GM12878 (cell line): ENCODE data around the gene MED25. TPM values are rescaled to one million over a fixed set of nuclear protein-coding genes. Genes with fewer than 3 reads are reported as not detected.

Experiments used
- ATAC-seq: fragments of 200-7000 bp; cut with Tn5 transposase; 3 replicates; pipeline ENCODE4 v1.9.1; 2020; ENCODE audit warnings: mild to moderate bottlenecking, moderate library complexity
- BruUV-seq: library from RNA; stranded (reverse); fragments of 400-500 nt; replicated peaks from 2 replicates; lab custom pipeline; 2021; lab: Mats Ljungman, UMichigan
- CTCF ChIA-PET: fragments of 300-600 bp; sonication (Branson Sonifier 250); formaldehyde crosslinking; extraction: SDS; loops from one replicate; lab custom pipeline; 2021; ENCODE audit warnings: inconsistent platforms; lab: Yijun Ruan, JAX
- POLR2A ChIA-PET: fragments of 350-600 bp; formaldehyde crosslinking; extraction: SDS; loops from one replicate; lab custom pipeline; 2021; ENCODE audit warnings: inconsistent platforms; lab: Charles Lee
- RAD21 ChIA-PET: fragments of 300-600 bp; sonication (Branson Sonifier 250); formaldehyde crosslinking; loops from one replicate; lab custom pipeline; 2023; ENCODE audit warnings: antibody characterized with exemption; ENCODE audit not compliant: unreplicated experiment; lab: Charles Lee
- SMC1A ChIA-PET: fragments of 300-600 bp; sonication (Branson Sonifier 250); formaldehyde crosslinking; loops from one replicate; lab custom pipeline; 2023; ENCODE audit not compliant: unreplicated experiment, uncharacterized antibody; lab: Charles Lee
- DNase-seq: peaks from one replicate; pipeline ENCODE4 v3.0.0-alpha.2; 2011; ENCODE audit warnings: low read depth, low spot score
- FAIRE-seq: peaks from 3 replicates; lab custom pipeline; 2011; peaks lifted over from hg19 to GRCh38; lab: Jason Lieb, UNC
- H2AFZ ChIP-seq: 2 replicates; pipeline ENCODE4 v1.6.0; 2011; ENCODE audit warnings: low read depth, low read length, control low read depth; ENCODE audit not compliant: control insufficient read depth
- H3K27ac ChIP-seq: 2 replicates; pipeline ENCODE4 v1.5.1; 2011; ENCODE audit warnings: control low read depth; ENCODE audit not compliant: control insufficient read depth, insufficient read depth
- H3K27me3 ChIP-seq, 2 experiments: replicated peaks in 1 of 2; 2 replicates each; pipeline versions ENCODE4 v1.6.0 to v1.6.1; 2011; ENCODE audit warnings: low read length in 1 of 2; ENCODE audit not compliant: control insufficient read depth in 2 of 2, insufficient read depth in 2 of 2
- H3K36me3 ChIP-seq, 2 experiments: 2 replicates each; pipeline ENCODE4 v1.5.1; 2011; ENCODE audit warnings: low read length in 1 of 2; ENCODE audit not compliant: control insufficient read depth in 2 of 2, insufficient read depth in 2 of 2
- H3K4me1 ChIP-seq: 2 replicates; pipeline ENCODE4 v1.6.1; 2011; ENCODE audit warnings: mild to moderate bottlenecking, low read length, moderate library complexity, mixed read lengths; ENCODE audit not compliant: control insufficient read depth, insufficient read depth
- H3K4me2 ChIP-seq: 2 replicates; pipeline ENCODE4 v1.6.0; 2011; ENCODE audit warnings: control low read depth; ENCODE audit not compliant: control insufficient read depth, insufficient read depth
- H3K4me3 ChIP-seq: fragments of 200-600 bp; sonication (generic); 2 replicates; pipeline ENCODE4 v1.5.1; 2016
- H3K79me2 ChIP-seq: 2 replicates; pipeline ENCODE4 v1.6.0; 2011; ENCODE audit warnings: low read length; ENCODE audit not compliant: control insufficient read depth, insufficient read depth
- H3K9ac ChIP-seq: 2 replicates; pipeline ENCODE4 v1.8.0; 2011; ENCODE audit warnings: low read length, control low read depth, mixed read lengths; ENCODE audit not compliant: control insufficient read depth, insufficient read depth
- H3K9me3 ChIP-seq: replicated peaks from 3 replicates; pipeline ENCODE4 v1.5.1; 2011; ENCODE audit warnings: mild to moderate bottlenecking, low read length; ENCODE audit not compliant: control insufficient read depth, insufficient read depth
- H4K20me1 ChIP-seq: 2 replicates; pipeline ENCODE4 v1.6.0; 2011; ENCODE audit not compliant: control insufficient read depth, insufficient read depth
- BCLAF1 ChIP-seq: fragments of 450-650 bp; IDR thresholded peaks from 2 replicates; pipeline ENCODE4 v1.6.1; 2017; ENCODE audit warnings: antibody characterized with exemption, mild to moderate bottlenecking, moderate library complexity
- CREB1 ChIP-seq: IDR thresholded peaks from 2 replicates; pipeline ENCODE4 v1.6.1; 2012; ENCODE audit warnings: low read depth, mild to moderate bottlenecking, inconsistent platforms
- CREM ChIP-seq: IDR thresholded peaks from 2 replicates; pipeline ENCODE4 v1.6.1; 2014; ENCODE audit warnings: antibody characterized with exemption, low read depth
- E4F1 ChIP-seq: fragments of 450-650 bp; IDR thresholded peaks from 2 replicates; pipeline ENCODE4 v1.6.1; 2018; ENCODE audit warnings: borderline replicate concordance, mild to moderate bottlenecking; ENCODE audit not compliant: partially characterized antibody
- EED ChIP-seq: sonication (generic); IDR thresholded peaks from 2 replicates; pipeline ENCODE4 v1.6.1; 2016; ENCODE audit warnings: antibody characterized with exemption, low read depth
- JUNB ChIP-seq: IDR thresholded peaks from 2 replicates; pipeline ENCODE4 v1.6.1; 2016; ENCODE audit warnings: antibody characterized with exemption, mild to moderate bottlenecking
- NKRF ChIP-seq: fragments of 450-650 bp; conservative IDR thresholded peaks from 2 replicates; pipeline ENCODE4 v1.6.1; 2017; ENCODE audit warnings: mild to moderate bottlenecking, moderate library complexity
- PAX5 ChIP-seq: IDR thresholded peaks from 2 replicates; pipeline ENCODE4 v1.6.1; 2011; ENCODE audit warnings: low read depth, low read length, borderline replicate concordance
- POLR2A ChIP-seq: IDR thresholded peaks from 2 replicates; pipeline ENCODE4 v1.6.1; 2011; ENCODE audit warnings: low read depth, mild to moderate bottlenecking, low read length
- RBBP5 ChIP-seq: fragments of 200-600 bp; sonication (generic); conservative IDR thresholded peaks from 2 replicates; pipeline ENCODE4 v1.6.1; 2016
- SMARCA5 ChIP-seq: fragments of 450-650 bp; IDR thresholded peaks from 2 replicates; pipeline ENCODE4 v1.6.1; 2017; ENCODE audit warnings: mild to moderate bottlenecking
- SREBF2 ChIP-seq: IDR thresholded peaks from 2 replicates; pipeline ENCODE4 v1.6.1; 2012; ENCODE audit warnings: mild to moderate bottlenecking, low read length
- TAF1 ChIP-seq: IDR thresholded peaks from 2 replicates; pipeline ENCODE4 v1.6.1; 2011; ENCODE audit warnings: mild to moderate bottlenecking, low read depth, low read length, borderline replicate concordance
- TCF12 ChIP-seq: IDR thresholded peaks from 2 replicates; pipeline ENCODE4 v1.6.1; 2011; ENCODE audit warnings: low read depth, mild to moderate bottlenecking, low read length
- ZNF24 ChIP-seq: fragments of 450-650 bp; IDR thresholded peaks from 2 replicates; pipeline ENCODE4 v1.6.1; 2017; ENCODE audit warnings: antibody characterized with exemption, mild to moderate bottlenecking
- WGBS: methylation state at CpG from one replicate; pipeline ENCODE4 v1.1.6; 2016; ENCODE audit warnings: low lambda C conversion rate; ENCODE audit not compliant: insufficient replicate concordance, insufficient coverage; ENCODE audit errors: missing lambda C conversion rate; 5-methylcytosine and 5-hydroxymethylcytosine counted together
- in situ Hi-C: fragments of 300-500 bp; cut with MboI; formaldehyde crosslinking; loops from 9 replicates; pipeline ENCODE4 v1.14.3; 2018; ENCODE audit warnings: mixed read lengths
- intact Hi-C: fragments of 100-400 bp; cut with micrococcal nuclease; formaldehyde crosslinking; loops from one replicate; pipeline ENCODE4 v1.14.2; 2022; ENCODE audit not compliant: unreplicated experiment
- polyA plus RNA-seq, 11 experiments: library from polyadenylated mRNA; depleted of rRNA in 4 of 11; unstranded in 6 of 11; stranded (reverse) in 5 of 11; fragments of >200 nt; fragmentation: Nextera tagmentation in 4 of 11; fragmentation: Illumina TruSeq in 1 of 11; extraction: Ambion mirVana in 4 of 11; extraction: Trizol in 1 of 11; gene quantifications; 1 replicate in 1 of 11; 2 replicates in 10 of 11; pipeline versions ENCODE4 v1.2.1 to v1.2.3, GENCODE V29; 2011 to 2016; ENCODE audit warnings: inconsistent platforms in 2 of 11, missing spikeins in 2 of 11, low read depth in 1 of 11
- total RNA-seq, 4 experiments: library from RNA; depleted of rRNA in 3 of 4; stranded (reverse); fragments of >200 nt in 3 of 4; fragmentation: Illumina TruSeq in 1 of 4; extraction: Trizol in 1 of 4; gene quantifications; 2 replicates each; pipeline versions ENCODE4 v1.2.1 to v1.2.3, GENCODE V29; 2013 to 2021

Gene MED25
- total and polyA plus RNA-seq, 10 of the 15 experiments (the other 5 are each of a cell fraction or from before 2014, with no cell fraction given) = 3.5 to 53.9 (median 17.1) TPM

- TF ChIP-seq E4F1 (no peak), CREM (no peak), TAF1 (no peak), CREB1 (no peak), TCF12 (no peak), SMARCA5 (no peak)
Measured at GRCh38 chr19:49833599-49833998, 15.5 kb downstream of the MED25 start (continued).

GRCh38 chr19:49835562-49835961, 17.5 kb downstream of the MED25 start:
- H3K9ac ChIP-seq = no peak overlapping the region
- H4K20me1 ChIP-seq = no peaks in the 10 kb centered on the region
- in situ Hi-C loops = no loop called here
- H3K79me2 ChIP-seq = no peaks in the 10 kb centered on the region
- H3K4me3 ChIP-seq = no peak overlapping the region
- intact Hi-C loops = no loop called here
- ChIA-PET RAD21 (no interaction called here), CTCF (no interaction called here), SMC1A (no interaction called here), POLR2A (interaction anchor here (0.6 kb wide), 1 partner anchor 21 kb away, joined by 3 read pairs; no protein-coding TSS in a partner anchor)
- WGBS = 96% methylated on average over 9 of the region's 12 CpGs
- no peaks in the 10 kb centered on the region for H3K27me3 ChIP-seq
- no peaks in the 10 kb centered on the region for H3K9me3 ChIP-seq
- no peak overlapping the region for H2AFZ ChIP-seq
- no peaks in the 10 kb centered on the region for H3K4me1 ChIP-seq
- peaks cover 17 to 31% of the 10 kb centered on the region in 2 experiments for H3K36me3 ChIP-seq
- H3K27ac ChIP-seq = no peak overlapping the region
- H3K4me2 ChIP-seq = no peak overlapping the region
- no peak for FAIRE-seq
- BruUV-seq = no TSS peak
- ATAC-seq = no peak
- DNase-seq = no peak
- TF ChIP-seq ZNF24 (no peak), JUNB (no peak), RBBP5 (no peak), PAX5 (no peak), BCLAF1 (no peak), EED (no peak), NKRF (no peak), SREBF2 (no peak), POLR2A (no peak)
